ENCODE results near the gene CFAP141.
"Not testable (repeated sequence)": the region's sequence is repeated elsewhere in the genome, so short reads cannot be mapped to it uniquely, and the experiment has no call there.

The CFAP141 gene

GRCh38 chr1:154206196-154206595 is at the start of gene CFAP141:
TSS of gene CFAP141 (minus strand) at chr1:154206333. CDS start at chr1:154206307, 26 bp downstream.
- DNase-seq, result no peak

- no peak for DNase-seq
Observed at GRCh38 chr1:154253671-154254070, 47.5 kb upstream of the CFAP141 start.

- no peak for DNase-seq
Observed at GRCh38 chr1:154241703-154242351, 35.7 kb upstream of the CFAP141 start.

- DNase-seq, result no peak
Observed at GRCh38 chr1:154240294-154240833, 34.2 kb upstream of the CFAP141 start.

- DNase-seq, result no peak
Observed at GRCh38 chr1:154239491-154239890, 33.4 kb upstream of the CFAP141 start.

GRCh38 chr1:154237880-154238506 is 31.9 kb upstream of the CFAP141 start:
- no peak for DNase-seq

- no peak for DNase-seq
Observed at GRCh38 chr1:154237435-154237834, 31.3 kb upstream of the CFAP141 start.

GRCh38 chr1:154236855-154237254 is 30.7 kb upstream of the CFAP141 start:
- DNase-seq, result no peak

GRCh38 chr1:154233127-154233526 is 27.0 kb upstream of the CFAP141 start:
- DNase-seq, result not testable (repeated sequence)

- not testable (repeated sequence) for DNase-seq
Observed at GRCh38 chr1:154231112-154231511, 25.0 kb upstream of the CFAP141 start.

- DNase-seq, result no peak
Observed at GRCh38 chr1:154225370-154225769, 19.2 kb upstream of the CFAP141 start.

- no peak for DNase-seq
Observed at GRCh38 chr1:154223621-154224020, 17.5 kb upstream of the CFAP141 start.

- no peak for DNase-seq
Observed at GRCh38 chr1:154222918-154223317, 16.8 kb upstream of the CFAP141 start.

GRCh38 chr1:154222518-154222917 is 16.4 kb upstream of the CFAP141 start:
- DNase-seq, result no peak

- peak; percentile 63 to 82 for DNase-seq
Observed at GRCh38 chr1:154221278-154222001, 15.3 kb upstream of the CFAP141 start.

- DNase-seq, result no peak
Observed at GRCh38 chr1:154220970-154221277, 14.8 kb upstream of the CFAP141 start.

- peak; percentile 97 to 99 for DNase-seq
Observed at GRCh38 chr1:154220071-154220969, 14.2 kb upstream of the CFAP141 start, which contains the start of gene UBAP2L. TSS of gene UBAP2L (plus strand) at chr1:154220955. CDS start at chr1:154225124, 4,169 bp downstream.

GRCh38 chr1:154219541-154219940 is 13.4 kb upstream of the CFAP141 start:
- DNase-seq, result no peak

GRCh38 chr1:154218545-154218944 is 12.4 kb upstream of the CFAP141 start:
- DNase-seq, result no peak

- DNase-seq, result no peak
Observed at GRCh38 chr1:154213274-154213673, 7.1 kb upstream of the CFAP141 start.

- DNase-seq, result no peak
Observed at GRCh38 chr1:154212083-154212482, 6.0 kb upstream of the CFAP141 start.

- DNase-seq, result no peak
Observed at GRCh38 chr1:154208677-154209388, 2.7 kb upstream of the CFAP141 start.
